Left ventricle myocardium inferior (tissue), 1 donor: ENCODE measurements around the gene SERPINB12. TPM values are rescaled to one million over a fixed set of nuclear protein-coding genes. Genes with fewer than 3 reads are reported as not detected.

Source experiments
- DNase-seq: peaks from one replicate; pipeline ENCODE4 v3.0.0-alpha.2; 2020
- H3K27ac ChIP-seq: fragments of 200-600 bp; replicated peaks from 2 replicates; pipeline ENCODE4 v1.8.0; 2021
- H3K27me3 ChIP-seq: fragments of 200-600 bp; 2 replicates; pipeline ENCODE4 v1.8.0; 2021; ENCODE audit warnings: low read depth
- H3K36me3 ChIP-seq: fragments of 200-600 bp; 2 replicates; pipeline ENCODE4 v1.8.0; 2021
- H3K4me1 ChIP-seq: fragments of 200-600 bp; 2 replicates; pipeline ENCODE4 v1.8.0; 2021
- H3K4me3 ChIP-seq: fragments of 200-600 bp; 2 replicates; pipeline ENCODE4 v1.8.0; 2021; ENCODE audit warnings: mild to moderate bottlenecking, moderate library complexity
- H3K9me3 ChIP-seq: fragments of 200-600 bp; replicated peaks from 2 replicates; pipeline ENCODE4 v1.8.0; 2021
- intact Hi-C: fragments of 100-400 bp; cut with micrococcal nuclease; formaldehyde crosslinking; loops from one replicate; pipeline ENCODE4 v1.11.0; 2022
- total RNA-seq: library from RNA; stranded (reverse); fragmentation: NEBNext Ultra II Directional; extraction: Animal tissue kit (Norgen Biotek cat#: 25700); gene quantifications from one replicate; pipeline ENCODE4 v1.2.1, GENCODE V29; 2021
- TF ChIP-seq, protein P1 (sequence below): fragments of 200-600 bp; IDR thresholded peaks from 2 replicates; pipeline ENCODE4 v1.8.0; 2021; ENCODE audit warnings: antibody characterized with exemption, mild to moderate bottlenecking, borderline replicate concordance
- donor health status: DM: no; HTN: yes; CAD: no; lungs with severe emphysema.

SERPINB12 gene
- total RNA-seq, 1 donor from 2014 or later, result not detected

DNA sequence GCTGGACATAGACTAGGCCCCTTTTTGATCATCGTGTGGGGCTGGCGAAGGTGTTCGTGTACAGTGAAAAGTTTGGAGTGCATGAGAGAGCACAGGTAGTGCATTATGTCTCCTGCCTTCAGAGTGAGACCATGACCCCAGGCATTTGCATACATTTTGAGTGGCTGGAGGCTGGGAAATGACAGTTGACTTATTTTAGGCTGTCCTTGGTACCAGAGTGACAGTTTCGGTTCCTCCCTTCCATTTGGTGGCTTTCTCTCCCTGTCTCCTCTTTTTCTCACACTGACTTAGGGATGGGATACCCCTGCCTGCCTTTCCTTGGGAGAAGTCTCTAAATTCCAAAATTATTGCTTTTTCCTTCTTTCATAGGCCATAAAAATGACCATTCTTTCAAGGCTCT lies 20.1 kb downstream of the SERPINB12 start:
- Histone ChIP-seq H3K27me3 (no peaks in the 10 kb centered on the region), H3K9me3 (no peaks in the 10 kb centered on the region), H3K36me3 (no peaks in the 10 kb centered on the region), H3K4me3 (no peak overlapping the region), H3K4me1 (no peaks in the 10 kb centered on the region), H3K27ac (no peak overlapping the region)
- intact Hi-C loops, result no loop called here
- no peak for DNase-seq
- TF ChIP-seq, protein P1, sequence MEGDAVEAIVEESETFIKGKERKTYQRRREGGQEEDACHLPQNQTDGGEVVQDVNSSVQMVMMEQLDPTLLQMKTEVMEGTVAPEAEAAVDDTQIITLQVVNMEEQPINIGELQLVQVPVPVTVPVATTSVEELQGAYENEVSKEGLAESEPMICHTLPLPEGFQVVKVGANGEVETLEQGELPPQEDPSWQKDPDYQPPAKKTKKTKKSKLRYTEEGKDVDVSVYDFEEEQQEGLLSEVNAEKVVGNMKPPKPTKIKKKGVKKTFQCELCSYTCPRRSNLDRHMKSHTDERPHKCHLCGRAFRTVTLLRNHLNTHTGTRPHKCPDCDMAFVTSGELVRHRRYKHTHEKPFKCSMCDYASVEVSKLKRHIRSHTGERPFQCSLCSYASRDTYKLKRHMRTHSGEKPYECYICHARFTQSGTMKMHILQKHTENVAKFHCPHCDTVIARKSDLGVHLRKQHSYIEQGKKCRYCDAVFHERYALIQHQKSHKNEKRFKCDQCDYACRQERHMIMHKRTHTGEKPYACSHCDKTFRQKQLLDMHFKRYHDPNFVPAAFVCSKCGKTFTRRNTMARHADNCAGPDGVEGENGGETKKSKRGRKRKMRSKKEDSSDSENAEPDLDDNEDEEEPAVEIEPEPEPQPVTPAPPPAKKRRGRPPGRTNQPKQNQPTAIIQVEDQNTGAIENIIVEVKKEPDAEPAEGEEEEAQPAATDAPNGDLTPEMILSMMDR, result no peak

DNA sequence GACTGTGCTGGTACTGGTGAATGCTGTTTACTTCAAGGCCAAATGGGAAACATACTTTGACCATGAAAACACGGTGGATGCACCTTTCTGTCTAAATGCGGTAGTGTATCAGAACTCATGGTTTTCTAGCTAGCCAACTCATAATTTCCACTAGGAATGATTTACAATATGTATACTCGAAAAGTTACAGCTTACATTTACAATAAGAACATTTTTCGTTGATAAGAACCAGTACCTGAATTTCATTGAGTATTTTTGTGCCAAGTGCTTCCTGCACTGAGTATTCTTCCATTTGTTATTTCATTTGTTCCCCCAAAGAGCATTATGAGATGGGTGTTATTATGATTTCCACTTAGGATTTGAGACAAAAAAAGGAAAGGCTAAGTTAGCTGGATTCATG lies 21.9 kb downstream of the SERPINB12 start:
- intact Hi-C loops, result no loop called here
- Histone ChIP-seq H3K27me3 (no peaks in the 10 kb centered on the region), H3K4me3 (no peak overlapping the region), H3K9me3 (no peaks in the 10 kb centered on the region), H3K27ac (no peak overlapping the region), H3K4me1 (no peaks in the 10 kb centered on the region), H3K36me3 (no peaks in the 10 kb centered on the region)
- TF ChIP-seq, protein P1, result no peak
- DNase-seq, result no peak

DNA sequence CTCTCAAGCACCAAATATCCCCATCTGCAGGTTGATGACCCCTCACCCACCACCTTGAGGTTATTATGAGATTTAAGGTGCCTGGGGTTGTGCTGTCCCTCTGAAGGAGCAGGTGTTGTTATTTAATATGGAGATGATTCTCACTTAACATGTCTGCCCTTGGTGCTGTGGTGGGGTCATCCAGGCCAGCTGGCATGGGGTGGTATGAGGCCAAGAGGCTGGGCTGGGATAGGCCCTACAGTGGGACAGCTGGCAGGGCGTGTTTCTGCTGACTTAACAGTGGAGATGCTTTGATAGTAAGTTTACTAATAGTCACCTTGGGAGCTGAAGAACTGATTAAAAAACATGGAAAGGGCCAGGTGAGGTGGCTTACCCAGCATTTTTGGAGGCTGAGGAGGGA lies 22.4 kb downstream of the SERPINB12 start:
- Histone ChIP-seq H3K36me3 (no peaks in the 10 kb centered on the region), H3K4me1 (no peaks in the 10 kb centered on the region), H3K27ac (no peak overlapping the region), H3K9me3 (no peaks in the 10 kb centered on the region), H3K4me3 (no peak overlapping the region), H3K27me3 (no peaks in the 10 kb centered on the region)
- intact Hi-C loops, result no loop called here
- TF ChIP-seq, protein P1, result no peak
- no peak for DNase-seq

DNA sequence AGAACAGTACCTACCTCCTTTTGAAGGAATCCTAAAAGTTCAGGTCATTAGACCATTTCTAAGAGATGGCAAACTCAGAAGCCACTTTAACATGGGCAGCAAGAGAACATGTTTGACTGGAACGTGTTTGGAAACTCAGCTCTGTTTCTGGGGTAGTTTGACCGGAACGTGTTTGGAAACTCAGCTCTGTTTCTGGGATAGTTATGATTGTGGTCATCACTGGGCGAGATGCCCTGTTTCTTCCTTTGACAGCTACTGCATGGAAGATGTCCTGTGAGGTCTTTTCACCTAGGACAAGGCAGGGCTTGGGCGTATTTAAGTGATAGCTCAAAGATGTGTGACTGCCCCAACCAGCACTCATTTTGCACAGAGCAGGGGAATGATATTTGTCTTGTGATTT lies 25.1 kb downstream of the SERPINB12 start:
- intact Hi-C loops, result no loop called here
- H3K36me3 ChIP-seq, result no peaks in the 10 kb centered on the region
- TF ChIP-seq, protein P1, result no peak

DNA sequence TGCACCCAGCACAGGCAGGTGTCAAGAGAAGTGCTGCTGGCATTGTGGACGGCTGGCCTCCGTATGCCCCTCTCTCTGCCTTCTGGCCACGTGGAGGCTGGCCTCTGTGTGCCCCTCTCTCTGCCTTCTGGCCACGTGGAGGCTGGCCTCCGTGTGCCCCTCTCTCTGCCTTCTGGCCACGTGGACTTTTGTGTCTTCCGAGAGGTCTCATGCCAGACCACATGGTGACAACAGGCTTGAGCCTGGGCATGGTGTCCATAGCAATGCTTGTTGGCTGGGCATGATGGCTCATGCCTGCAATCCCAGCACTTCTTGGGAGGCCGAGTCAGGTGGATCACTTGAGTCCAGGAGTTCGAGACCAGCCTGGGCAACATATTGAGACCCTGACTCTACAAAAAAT lies 25.7 kb downstream of the SERPINB12 start:
- intact Hi-C loops, result no loop called here
- TF ChIP-seq, protein P1, result no peak
- H3K4me3 ChIP-seq, result no peak overlapping the region
- no peaks in the 10 kb centered on the region for H3K4me1 ChIP-seq
- no peaks in the 10 kb centered on the region for H3K36me3 ChIP-seq
- H3K9me3 ChIP-seq, result no peaks in the 10 kb centered on the region
- H3K27me3 ChIP-seq, result no peaks in the 10 kb centered on the region
- DNase-seq, result no peak
- H3K27ac ChIP-seq, result no peak overlapping the region

More for the DNA sequence above, 25.1 kb downstream of the SERPINB12 start:
- Histone ChIP-seq H3K4me1 (no peaks in the 10 kb centered on the region), H3K9me3 (no peaks in the 10 kb centered on the region), H3K4me3 (no peak overlapping the region), H3K27me3 (no peaks in the 10 kb centered on the region), H3K27ac (no peak overlapping the region)
- DNase-seq, result no peak

DNA sequence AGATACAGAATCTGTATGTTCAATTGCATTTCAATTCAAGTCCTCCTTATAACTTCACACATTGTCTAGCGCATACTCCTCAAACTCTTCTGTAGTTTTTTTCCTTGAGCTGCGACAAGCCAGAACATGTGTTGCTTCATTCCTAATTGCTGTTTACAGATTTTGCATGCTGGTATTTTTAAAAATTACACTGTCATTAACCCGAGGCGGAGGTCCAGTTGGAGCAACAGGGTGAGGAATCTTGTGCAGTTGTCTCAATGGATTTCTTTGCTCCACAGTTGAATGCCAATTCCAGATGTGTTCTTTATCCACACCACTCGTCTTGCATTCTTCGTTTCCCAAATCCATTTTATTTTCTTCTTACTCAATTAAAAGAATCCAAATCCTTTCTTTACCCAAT lies 28.6 kb downstream of the SERPINB12 start:
- H3K4me1 ChIP-seq, result no peaks in the 10 kb centered on the region
- H3K27me3 ChIP-seq, result no peaks in the 10 kb centered on the region
- no peak overlapping the region for H3K27ac ChIP-seq
- no peaks in the 10 kb centered on the region for H3K36me3 ChIP-seq
- no peaks in the 10 kb centered on the region for H3K9me3 ChIP-seq
- intact Hi-C loops, result no loop called here
- DNase-seq, result no peak
- H3K4me3 ChIP-seq, result no peak overlapping the region
- TF ChIP-seq, protein P1, result no peak
